Stimulated activated CD4-positive, alpha-beta T cell treated with anti-CD3 and anti-CD28 coated beads, Interleukin-1b, Interleukin-23, amount 100 ng/mL, for 24 hours (primary cell): Measurements from ENCODE around the gene FOXJ1.

Experiments used
- DNase-seq, 4 experiments: peaks; one replicate each; pipeline ENCODE4 v3.0.0-alpha.2; 2020; ENCODE audit warnings: low read depth in 4 of 4, low spot score in 1 of 4

Gene FOXJ1

GRCh38 chr17:76160896-76161528 is 20.0 kb upstream of the FOXJ1 start:
- DNase-seq: no peak

GRCh38 chr17:76159157-76159556 is 18.1 kb upstream of the FOXJ1 start:
- no peak for DNase-seq

- DNase-seq: no peak
Measured at GRCh38 chr17:76157759-76158158, 16.7 kb upstream of the FOXJ1 start.

- DNase-seq: no peak
Measured at GRCh38 chr17:76156662-76156991, 15.6 kb upstream of the FOXJ1 start.

GRCh38 chr17:76155988-76156661 is 15.1 kb upstream of the FOXJ1 start:
- DNase-seq: no peak

- DNase-seq: no peak
Measured at GRCh38 chr17:76154936-76155845, 14.1 kb upstream of the FOXJ1 start.

GRCh38 chr17:76154292-76154691 is 13.2 kb upstream of the FOXJ1 start:
- no peak for DNase-seq

- no peak for DNase-seq
Measured at GRCh38 chr17:76153640-76154039, 12.6 kb upstream of the FOXJ1 start.

GRCh38 chr17:76153202-76153601 is 12.2 kb upstream of the FOXJ1 start:
- no peak for DNase-seq

- DNase-seq: no peak
Measured at GRCh38 chr17:76152591-76152990, 11.5 kb upstream of the FOXJ1 start.

- DNase-seq: no peak
Measured at GRCh38 chr17:76151896-76152454, 10.9 kb upstream of the FOXJ1 start.

- no peak for DNase-seq
Measured at GRCh38 chr17:76150712-76151622, 9.9 kb upstream of the FOXJ1 start.

GRCh38 chr17:76149214-76149613 is 8.2 kb upstream of the FOXJ1 start:
- DNase-seq: no peak

- DNase-seq: no peak
Measured at GRCh38 chr17:76148015-76148326, 6.9 kb upstream of the FOXJ1 start.

- no peak for DNase-seq
Measured at GRCh38 chr17:76147211-76148014, 6.4 kb upstream of the FOXJ1 start.

GRCh38 chr17:76146053-76146851 is 5.2 kb upstream of the FOXJ1 start:
- no peak for DNase-seq

- peak in 1 of 4 experiments; percentile 28 for DNase-seq
Measured at GRCh38 chr17:76145231-76146052, 4.4 kb upstream of the FOXJ1 start.

- no peak for DNase-seq
Measured at GRCh38 chr17:76142585-76143041, 1.6 kb upstream of the FOXJ1 start.
